ENCODE results near the gene ARID2. TPM values are rescaled to one million over a fixed set of nuclear protein-coding genes. Genes with fewer than 3 reads are reported as not detected.

The ARID2 gene
- total and polyA plus RNA-seq, 2 donors: 15.6 to 29.3 TPM

- 98% methylated on average over 2 of the region's 2 CpGs for WGBS
Measured at GRCh38 chr12:45879363-45879895, 149.9 kb downstream of the ARID2 start.

GRCh38 chr12:45880533-45880932, 151.0 kb downstream of the ARID2 start:
- H3K4me3 ChIP-seq (ENCODE audit: low read length in 2 of 2): no peak overlapping the region
- no peaks in the 10 kb centered on the region for H3K27me3 ChIP-seq (ENCODE audit: control insufficient read depth in 2 of 2, insufficient read depth in 1 of 2, low read length in 1 of 2)
- no peaks in the 10 kb centered on the region for H3K4me1 ChIP-seq (ENCODE audit: control insufficient read depth in 2 of 2, insufficient read depth in 2 of 2, low read length in 2 of 2)
- 94% methylated on average over 2 of the region's 2 CpGs for WGBS
- no peak overlapping the region for H3K27ac ChIP-seq (ENCODE audit: low read depth in 1 of 2, low read length in 1 of 2)
- H3K36me3 ChIP-seq (ENCODE audit: control insufficient read depth in 2 of 2, insufficient read depth in 2 of 2, low read length in 1 of 2): peaks cover 35 to 54% of the 10 kb centered on the region in 2 donors
- no peak for DNase-seq (ENCODE audit: low read depth in 6 of 9, low spot score in 9 of 9)
- H3K9me3 ChIP-seq (ENCODE audit: control insufficient read depth in 2 of 2, insufficient read depth in 1 of 2, low read length in 1 of 2): peaks cover 0 to 2% of the 10 kb centered on the region in 2 donors

More at GRCh38 chr12:45879363-45879895, 149.9 kb downstream of the ARID2 start:
- no peak for DNase-seq (ENCODE audit: low read depth in 6 of 9, low spot score in 9 of 9)
- Histone ChIP-seq H3K4me3 (ENCODE audit: low read length in 2 of 2) (no peak overlapping the region), H3K36me3 (ENCODE audit: control insufficient read depth in 2 of 2, insufficient read depth in 2 of 2, low read length in 1 of 2) (peaks cover 36 to 51% of the 10 kb centered on the region in 2 donors), H3K27me3 (ENCODE audit: control insufficient read depth in 2 of 2, insufficient read depth in 1 of 2, low read length in 1 of 2) (no peaks in the 10 kb centered on the region), H3K4me1 (ENCODE audit: control insufficient read depth in 2 of 2, insufficient read depth in 2 of 2, low read length in 2 of 2) (no peaks in the 10 kb centered on the region), H3K9me3 (ENCODE audit: control insufficient read depth in 2 of 2, insufficient read depth in 1 of 2, low read length in 1 of 2) (peaks cover 0 to 2% of the 10 kb centered on the region in 2 donors), H3K27ac (ENCODE audit: low read depth in 1 of 2, low read length in 1 of 2) (no peak overlapping the region)

GRCh38 chr12:45883187-45883586, 153.7 kb downstream of the ARID2 start:
- H3K36me3 ChIP-seq (ENCODE audit: control insufficient read depth in 2 of 2, insufficient read depth in 2 of 2, low read length in 1 of 2): peaks cover 31 to 62% of the 10 kb centered on the region in 2 donors
- no peak for DNase-seq (ENCODE audit: low read depth in 6 of 9, low spot score in 9 of 9)
- 97% methylated on average over 1 of the region's 1 CpG for WGBS
- H3K9me3 ChIP-seq (ENCODE audit: control insufficient read depth in 2 of 2, insufficient read depth in 1 of 2, low read length in 1 of 2): peaks cover 0 to 2% of the 10 kb centered on the region in 2 donors
- no peaks in the 10 kb centered on the region for H3K27me3 ChIP-seq (ENCODE audit: control insufficient read depth in 2 of 2, insufficient read depth in 1 of 2, low read length in 1 of 2)
- H3K4me3 ChIP-seq (ENCODE audit: low read length in 2 of 2): no peak overlapping the region
- H3K4me1 ChIP-seq (ENCODE audit: control insufficient read depth in 2 of 2, insufficient read depth in 2 of 2, low read length in 2 of 2): no peaks in the 10 kb centered on the region
- no peak overlapping the region for H3K27ac ChIP-seq (ENCODE audit: low read depth in 1 of 2, low read length in 1 of 2)

DNA sequence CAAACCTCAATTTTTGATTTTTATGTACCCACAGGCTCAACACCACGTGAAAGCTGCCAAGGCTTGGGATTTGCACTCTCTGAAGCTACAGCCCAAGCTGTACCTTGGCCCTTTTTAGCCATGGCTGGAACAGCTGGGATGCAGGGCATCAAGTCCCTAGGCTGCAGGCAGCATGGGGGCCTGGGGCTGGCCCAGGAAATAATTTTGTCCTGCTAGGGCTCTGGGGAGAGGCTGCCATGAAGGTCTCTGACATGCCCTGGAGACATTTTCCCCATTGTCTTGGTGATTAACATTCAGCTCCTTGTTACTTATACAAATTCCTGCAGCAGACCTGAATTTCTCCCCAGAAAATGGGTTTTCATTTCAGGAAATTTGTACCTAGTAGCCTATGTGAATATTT, 157.2 kb downstream of the ARID2 start:
- H3K36me3 ChIP-seq (ENCODE audit: control insufficient read depth in 2 of 2, insufficient read depth in 2 of 2, low read length in 1 of 2): peaks cover 24 to 47% of the 10 kb centered on the region in 2 donors
- no peak overlapping the region for H3K27ac ChIP-seq (ENCODE audit: low read depth in 1 of 2, low read length in 1 of 2)
- no peak for DNase-seq (ENCODE audit: low read depth in 6 of 9, low spot score in 9 of 9)
- H3K9me3 ChIP-seq (ENCODE audit: control insufficient read depth in 2 of 2, insufficient read depth in 1 of 2, low read length in 1 of 2): peaks cover 0 to under 1% of the 10 kb centered on the region in 2 donors
- H3K4me3 ChIP-seq (ENCODE audit: low read length in 2 of 2): no peak overlapping the region
- H3K27me3 ChIP-seq (ENCODE audit: control insufficient read depth in 2 of 2, insufficient read depth in 1 of 2, low read length in 1 of 2): no peaks in the 10 kb centered on the region
- H3K4me1 ChIP-seq (ENCODE audit: control insufficient read depth in 2 of 2, insufficient read depth in 2 of 2, low read length in 2 of 2): no peaks in the 10 kb centered on the region
- 100% methylated on average over 1 of the region's 1 CpG for WGBS

DNA sequence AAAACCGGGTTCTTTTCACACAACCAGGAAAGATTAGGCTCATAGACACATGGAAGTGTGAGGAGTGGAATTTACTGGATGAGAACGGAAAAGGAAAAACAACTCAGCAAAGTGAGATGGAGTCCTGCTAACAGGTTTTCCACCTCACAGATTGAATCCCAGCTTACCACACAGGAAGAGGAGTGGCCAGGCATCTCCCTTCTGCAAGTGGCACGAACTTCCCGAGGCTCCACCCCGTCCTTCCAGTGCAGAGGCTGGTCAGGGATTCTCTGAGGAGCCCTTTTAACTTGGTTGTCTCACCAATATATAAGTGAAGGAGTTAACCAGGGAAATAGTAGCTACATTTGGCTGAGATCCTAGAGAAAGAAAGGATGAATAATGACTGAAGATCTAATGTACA, 158.0 kb downstream of the ARID2 start:
- H3K27me3 ChIP-seq (ENCODE audit: control insufficient read depth in 2 of 2, insufficient read depth in 1 of 2, low read length in 1 of 2): no peaks in the 10 kb centered on the region
- H3K4me3 ChIP-seq (ENCODE audit: low read length in 2 of 2): no peak overlapping the region
- no peaks in the 10 kb centered on the region for H3K9me3 ChIP-seq (ENCODE audit: control insufficient read depth in 2 of 2, insufficient read depth in 1 of 2, low read length in 1 of 2)
- WGBS: 97% methylated on average over 5 of the region's 5 CpGs
- DNase-seq (ENCODE audit: low read depth in 6 of 9, low spot score in 9 of 9): no peak
- no peaks in the 10 kb centered on the region for H3K4me1 ChIP-seq (ENCODE audit: control insufficient read depth in 2 of 2, insufficient read depth in 2 of 2, low read length in 2 of 2)
- no peak overlapping the region for H3K27ac ChIP-seq (ENCODE audit: low read depth in 1 of 2, low read length in 1 of 2)
- H3K36me3 ChIP-seq (ENCODE audit: control insufficient read depth in 2 of 2, insufficient read depth in 2 of 2, low read length in 1 of 2): peaks cover 21 to 47% of the 10 kb centered on the region in 2 donors

DNA sequence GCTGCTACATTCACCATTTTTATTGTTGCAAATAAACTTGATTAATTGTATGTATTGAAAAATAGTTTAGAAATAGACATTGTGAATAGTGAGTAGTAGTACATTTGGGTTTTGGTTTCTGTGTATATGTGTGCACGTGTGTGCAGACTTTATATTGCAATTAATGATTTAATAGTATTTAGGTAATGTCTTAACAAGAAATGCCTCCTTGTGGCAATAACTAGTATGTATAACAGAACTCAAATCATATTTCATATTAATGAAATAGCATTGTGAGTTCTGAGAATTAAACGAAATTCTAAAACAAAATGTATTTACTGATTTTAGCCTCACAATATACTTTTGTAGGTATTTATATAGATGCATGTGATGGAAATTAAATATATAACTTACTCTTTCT, 160.8 kb downstream of the ARID2 start:
- Histone ChIP-seq H3K27me3 (ENCODE audit: control insufficient read depth in 2 of 2, insufficient read depth in 1 of 2, low read length in 1 of 2) (no peaks in the 10 kb centered on the region), H3K9me3 (ENCODE audit: control insufficient read depth in 2 of 2, insufficient read depth in 1 of 2, low read length in 1 of 2) (no peaks in the 10 kb centered on the region), H3K36me3 (ENCODE audit: control insufficient read depth in 2 of 2, insufficient read depth in 2 of 2, low read length in 1 of 2) (peaks cover 29 to 52% of the 10 kb centered on the region in 2 donors), H3K4me3 (ENCODE audit: low read length in 2 of 2) (no peak overlapping the region), H3K4me1 (ENCODE audit: control insufficient read depth in 2 of 2, insufficient read depth in 2 of 2, low read length in 2 of 2) (peaks cover 0 to 2% of the 10 kb centered on the region in 2 donors), H3K27ac (ENCODE audit: low read depth in 1 of 2, low read length in 1 of 2) (no peak overlapping the region)
- no peak for DNase-seq (ENCODE audit: low read depth in 6 of 9, low spot score in 9 of 9)
- WGBS: 96% methylated on average over 2 of the region's 2 CpGs

GRCh38 chr12:45893240-45893639, 163.7 kb downstream of the ARID2 start:
- H3K9me3 ChIP-seq (ENCODE audit: control insufficient read depth in 2 of 2, insufficient read depth in 1 of 2, low read length in 1 of 2): no peaks in the 10 kb centered on the region
- H3K4me1 ChIP-seq (ENCODE audit: control insufficient read depth in 2 of 2, insufficient read depth in 2 of 2, low read length in 2 of 2): peaks cover 0 to 3% of the 10 kb centered on the region in 2 donors
- H3K36me3 ChIP-seq (ENCODE audit: control insufficient read depth in 2 of 2, insufficient read depth in 2 of 2, low read length in 1 of 2): peaks cover 32 to 58% of the 10 kb centered on the region in 2 donors
- no peak overlapping the region for H3K4me3 ChIP-seq (ENCODE audit: low read length in 2 of 2)
- no peak for DNase-seq (ENCODE audit: low read depth in 6 of 9, low spot score in 9 of 9)
- H3K27me3 ChIP-seq (ENCODE audit: control insufficient read depth in 2 of 2, insufficient read depth in 1 of 2, low read length in 1 of 2): no peaks in the 10 kb centered on the region
- 96% methylated on average over 4 of the region's 4 CpGs for WGBS
- H3K27ac ChIP-seq (ENCODE audit: low read depth in 1 of 2, low read length in 1 of 2): no peak overlapping the region

- no peak for DNase-seq (ENCODE audit: low read depth in 6 of 9, low spot score in 9 of 9)
- Histone ChIP-seq H3K4me3 (ENCODE audit: low read length in 2 of 2) (no peak overlapping the region), H3K9me3 (ENCODE audit: control insufficient read depth in 2 of 2, insufficient read depth in 1 of 2, low read length in 1 of 2) (no peaks in the 10 kb centered on the region), H3K27me3 (ENCODE audit: control insufficient read depth in 2 of 2, insufficient read depth in 1 of 2, low read length in 1 of 2) (no peaks in the 10 kb centered on the region), H3K4me1 (ENCODE audit: control insufficient read depth in 2 of 2, insufficient read depth in 2 of 2, low read length in 2 of 2) (peaks cover 0 to 3% of the 10 kb centered on the region in 2 donors), H3K27ac (ENCODE audit: low read depth in 1 of 2, low read length in 1 of 2) (no peak overlapping the region), H3K36me3 (ENCODE audit: control insufficient read depth in 2 of 2, insufficient read depth in 2 of 2, low read length in 1 of 2) (peaks cover 28 to 63% of the 10 kb centered on the region in 2 donors)
- 97% methylated on average over 4 of the region's 4 CpGs for WGBS
Measured at GRCh38 chr12:45895961-45896360, 166.5 kb downstream of the ARID2 start.

DNA sequence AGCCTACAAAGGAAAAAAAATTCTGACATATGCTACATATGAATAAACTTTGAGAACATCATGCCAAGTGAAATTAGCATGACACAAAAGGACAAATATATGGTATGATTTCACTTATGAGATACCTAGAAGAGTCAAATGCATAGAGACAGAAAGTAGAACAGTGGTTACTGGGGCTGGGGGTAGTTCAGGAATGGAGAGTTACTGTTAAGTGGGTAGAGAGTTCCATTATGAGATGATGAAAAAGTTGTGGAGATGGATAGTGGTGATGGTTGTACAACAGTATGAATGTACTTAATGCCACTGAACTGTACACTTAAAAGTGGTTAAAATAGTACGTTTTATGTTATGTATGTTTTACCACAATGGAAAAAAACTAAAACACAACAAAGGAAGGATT, 168.6 kb downstream of the ARID2 start:
- no peak overlapping the region for H3K4me3 ChIP-seq (ENCODE audit: low read length in 2 of 2)
- H3K27ac ChIP-seq (ENCODE audit: low read depth in 1 of 2, low read length in 1 of 2): no peak overlapping the region
- no peak for DNase-seq (ENCODE audit: low read depth in 6 of 9, low spot score in 9 of 9)

More for the DNA sequence above, 168.6 kb downstream of the ARID2 start:
- 100% methylated on average over 1 of the region's 1 CpG for whole genome bisulfite sequencing
- H3K36me3 ChIP-seq (ENCODE audit: control insufficient read depth in 2 of 2, insufficient read depth in 2 of 2, low read length in 1 of 2): peaks cover 27 to 52% of the 10 kb centered on the region in 2 donors
- H3K9me3 ChIP-seq (ENCODE audit: control insufficient read depth in 2 of 2, insufficient read depth in 1 of 2, low read length in 1 of 2): no peaks in the 10 kb centered on the region
- H3K4me1 ChIP-seq (ENCODE audit: control insufficient read depth in 2 of 2, insufficient read depth in 2 of 2, low read length in 2 of 2): peaks cover 0 to 3% of the 10 kb centered on the region in 2 donors
- H3K27me3 ChIP-seq (ENCODE audit: control insufficient read depth in 2 of 2, insufficient read depth in 1 of 2, low read length in 1 of 2): no peaks in the 10 kb centered on the region

Data from thymus (tissue), 11 donors.